Gastroesophageal sphincter (tissue), 3 donors: ENCODE data around the gene MEIKIN.

ENCODE experiments used
- CTCF ChIP-seq, 4 experiments: fragments of 200-600 bp in 2 of 4; fragments of 450-650 bp in 2 of 4; sonication (generic) in 1 of 4; IDR thresholded peaks; one replicate each; pipeline ENCODE4 v1.5.1; 2017 to 2019; ENCODE audit warnings: antibody characterized with exemption in 4 of 4, mild to moderate bottlenecking in 2 of 4, moderate library complexity in 2 of 4
- POLR2A ChIP-seq, 2 donors: fragments of 450-650 bp; IDR thresholded peaks; one replicate each; pipeline ENCODE4 v1.6.1; 2017; ENCODE audit warnings: antibody characterized with exemption in 2 of 2, mild to moderate bottlenecking in 2 of 2, moderate library complexity in 1 of 2
- POLR2AphosphoS5 ChIP-seq: sonication (generic); formaldehyde crosslinking; IDR thresholded peaks from one replicate; pipeline ENCODE4 v1.6.1; 2017; ENCODE audit warnings: antibody characterized with exemption

GRCh38 chr5:131760793-131761192, 184.7 kb downstream of the MEIKIN start:
- TF ChIP-seq CTCF (IDR thresholded peaks at IDR 0.05) (no peak), POLR2AphosphoS5 (no peak), POLR2A (IDR thresholded peaks at IDR 0.05) (no peak)
